H7 (cell line): Measurements from ENCODE around the gene TRIP10. TPM values are rescaled to one million over a fixed set of nuclear protein-coding genes. Genes with fewer than 3 reads are reported as not detected.
A peak's percentile ranks its signal among the peaks of the same experiment; 100 is the strongest.
"Not testable (repeated sequence)": the region's sequence is repeated elsewhere in the genome, so short reads cannot be mapped to it uniquely, and the experiment has no call there.

ENCODE experiments used
- DNase-seq: peaks from one replicate; pipeline ENCODE4 v3.0.0; 2012
- H3K27me3 ChIP-seq: 2 replicates; pipeline ENCODE4 v1.6.0; 2011; ENCODE audit warnings: mild to moderate bottlenecking, low read length; ENCODE audit not compliant: control insufficient read depth, insufficient read depth
- H3K36me3 ChIP-seq: replicated peaks from 2 replicates; pipeline ENCODE4 v1.5.1; 2011; ENCODE audit warnings: low read length; ENCODE audit not compliant: control insufficient read depth, insufficient read depth
- H3K4me3 ChIP-seq: 2 replicates; pipeline ENCODE4 v1.5.1; 2011; ENCODE audit warnings: low read depth, mild to moderate bottlenecking, control low read depth, low read length, moderate library complexity; ENCODE audit not compliant: insufficient read depth
- total RNA-seq: library from RNA; depleted of rRNA; stranded (reverse); fragments of >200 nt; shearing (Covaris generic); gene quantifications from 2 replicates; pipeline ENCODE4 v1.2.3, GENCODE V29; 2014

TRIP10 gene
- total RNA-seq, 1 experiment from 2014 or later, result 92.2 TPM

GRCh38 chr19:6707011-6707657, 32.3 kb upstream of the TRIP10 start:
- peaks cover 4% of the 10 kb centered on the region for H3K36me3 ChIP-seq
- DNase-seq, result peak; percentile 46
- H3K27me3 ChIP-seq, result no peaks in the 10 kb centered on the region
- H3K4me3 ChIP-seq, result no peak overlapping the region

GRCh38 chr19:6707658-6708018, 31.8 kb upstream of the TRIP10 start:
- Histone ChIP-seq H3K36me3 (peaks cover 4% of the 10 kb centered on the region), H3K27me3 (no peaks in the 10 kb centered on the region), H3K4me3 (no peak overlapping the region)
- peak; percentile 37 for DNase-seq

- peaks cover 4% of the 10 kb centered on the region for H3K36me3 ChIP-seq
Measured at GRCh38 chr19:6708346-6708745, 31.1 kb upstream of the TRIP10 start.

GRCh38 chr19:6708913-6709312, 30.6 kb upstream of the TRIP10 start:
- H3K36me3 ChIP-seq, H3K27me3 ChIP-seq, H3K4me3 ChIP-seq, DNase-seq: not testable (repeated sequence)

More at GRCh38 chr19:6708346-6708745, 31.1 kb upstream of the TRIP10 start:
- Histone ChIP-seq H3K27me3 (no peaks in the 10 kb centered on the region), H3K4me3 (no peak overlapping the region)
- no peak for DNase-seq

GRCh38 chr19:6709549-6709948, 29.9 kb upstream of the TRIP10 start:
- no peak for DNase-seq
- H3K36me3 ChIP-seq, result peaks cover 4% of the 10 kb centered on the region
- no peak overlapping the region for H3K4me3 ChIP-seq
- no peaks in the 10 kb centered on the region for H3K27me3 ChIP-seq

GRCh38 chr19:6710273-6711077, 29.0 kb upstream of the TRIP10 start:
- DNase-seq, result peak; percentile 87
- H3K4me3 ChIP-seq, result no peak overlapping the region

GRCh38 chr19:6711078-6711361, 28.5 kb upstream of the TRIP10 start:
- Histone ChIP-seq H3K4me3 (no peak overlapping the region), H3K36me3 (peaks cover 4% of the 10 kb centered on the region), H3K27me3 (no peaks in the 10 kb centered on the region)
- no peak for DNase-seq

More at GRCh38 chr19:6710273-6711077, 29.0 kb upstream of the TRIP10 start:
- Histone ChIP-seq H3K36me3 (peaks cover 4% of the 10 kb centered on the region), H3K27me3 (no peaks in the 10 kb centered on the region)

- no peak overlapping the region for H3K4me3 ChIP-seq
- no peaks in the 10 kb centered on the region for H3K27me3 ChIP-seq
- DNase-seq, result no peak
- H3K36me3 ChIP-seq, result peaks cover 4% of the 10 kb centered on the region
Measured at GRCh38 chr19:6711605-6712004, 27.9 kb upstream of the TRIP10 start.

- Histone ChIP-seq H3K27me3 (no peaks in the 10 kb centered on the region), H3K36me3 (peaks cover 4% of the 10 kb centered on the region), H3K4me3 (no peak overlapping the region)
- no peak for DNase-seq
Measured at GRCh38 chr19:6712231-6712630, 27.2 kb upstream of the TRIP10 start.

GRCh38 chr19:6712692-6713670, 26.5 kb upstream of the TRIP10 start:
- no peaks in the 10 kb centered on the region for H3K27me3 ChIP-seq
- DNase-seq, result no peak
- H3K36me3 ChIP-seq, result peaks cover 4% of the 10 kb centered on the region
- no peak overlapping the region for H3K4me3 ChIP-seq

- no peak overlapping the region for H3K4me3 ChIP-seq
- DNase-seq, result peak; percentile 55
- peaks cover 4% of the 10 kb centered on the region for H3K36me3 ChIP-seq
- no peaks in the 10 kb centered on the region for H3K27me3 ChIP-seq
Measured at GRCh38 chr19:6713773-6714692, 25.4 kb upstream of the TRIP10 start.

GRCh38 chr19:6714749-6715555, 24.5 kb upstream of the TRIP10 start:
- H3K27me3 ChIP-seq, result no peaks in the 10 kb centered on the region
- no peak overlapping the region for H3K4me3 ChIP-seq
- H3K36me3 ChIP-seq, result peaks cover 4% of the 10 kb centered on the region
- no peak for DNase-seq

- Histone ChIP-seq H3K4me3 (no peak overlapping the region), H3K27me3 (no peaks in the 10 kb centered on the region), H3K36me3 (peaks cover 2% of the 10 kb centered on the region)
- no peak for DNase-seq
Measured at GRCh38 chr19:6716610-6716970, 22.9 kb upstream of the TRIP10 start.
